Measurements from ENCODE around the gene BMERB1.

BMERB1 gene

DNA sequence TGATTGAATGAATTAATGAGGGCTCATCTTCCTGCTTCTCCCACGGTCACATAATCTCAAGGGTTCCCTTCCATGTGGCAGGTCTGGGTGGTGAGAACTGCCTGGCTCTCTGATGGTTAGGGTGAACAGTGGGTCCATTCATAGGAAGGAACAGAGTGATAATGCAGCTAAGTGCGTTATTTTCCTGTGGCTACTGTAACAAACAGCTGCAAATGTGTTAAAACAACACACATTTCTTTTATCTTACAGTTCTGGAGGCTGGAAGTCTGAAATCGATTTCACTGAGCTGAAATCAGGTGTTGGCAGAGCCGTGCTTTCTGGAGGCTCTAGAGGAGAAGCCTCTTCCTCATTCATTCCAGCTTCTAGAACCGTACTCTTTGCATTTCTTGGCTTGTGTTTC is 95.3 kb downstream of the BMERB1 start:
- H3K27ac ChIP-seq (ENCODE audit: insufficient read depth in 1 of 2, low read depth in 1 of 2, low read length in 2 of 2, poor library complexity in 1 of 2, severe bottlenecking in 2 of 2): no peak overlapping the region
- H3K27me3 ChIP-seq (replicated peaks in 2 of 5; ENCODE audit: control insufficient read depth in 4 of 5, insufficient read depth in 5 of 5, low read length in 4 of 5): no peaks in the 10 kb centered on the region
- no peak overlapping the region for H3K4me3 ChIP-seq (ENCODE audit: control insufficient read depth in 1 of 7, extremely low read depth in 1 of 7, insufficient read depth in 4 of 7, low read depth in 2 of 7, low read length in 6 of 7)
- H3K36me3 ChIP-seq (ENCODE audit: control insufficient read depth in 4 of 4, insufficient read depth in 4 of 4, low read length in 3 of 4): no peaks in the 10 kb centered on the region
- H3K9me3 ChIP-seq (ENCODE audit: control extremely low read depth in 1 of 5, control insufficient read depth in 4 of 5, insufficient read depth in 2 of 5, low read depth in 1 of 5, low read length in 4 of 5): no peaks in the 10 kb centered on the region
- WGBS (ENCODE audit: insufficient coverage): 95% methylated on average over 4 of the region's 5 CpGs
- DNase-seq: no peak
- ChIA-PET POLR2A (no interaction called here), CTCF (no interaction called here)
- no peaks in the 10 kb centered on the region for H3K4me1 ChIP-seq (ENCODE audit: control extremely low read depth in 1 of 4, control insufficient read depth in 4 of 4, insufficient read depth in 4 of 4, low read length in 3 of 4)

DNA sequence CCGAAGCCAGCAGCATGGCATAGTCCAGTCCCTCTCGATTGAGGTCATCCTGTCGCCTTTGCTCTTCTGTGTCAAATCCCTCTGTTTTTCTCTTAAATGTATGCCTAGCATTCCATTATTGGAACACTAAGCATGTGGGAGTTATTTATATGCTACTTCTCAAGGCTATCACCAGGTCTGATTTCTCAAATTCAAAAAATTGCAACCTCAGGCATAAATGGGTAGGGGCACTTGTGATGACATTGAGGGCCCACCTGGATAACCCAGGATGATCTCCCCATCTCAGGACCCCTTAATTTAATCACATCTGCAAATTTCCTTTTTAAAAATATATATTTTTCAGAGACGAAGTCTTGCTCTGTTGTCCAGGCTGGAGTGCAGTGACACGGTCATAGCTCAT is 95.7 kb downstream of the BMERB1 start:
- Histone ChIP-seq H3K27me3 (replicated peaks in 2 of 5; ENCODE audit: control insufficient read depth in 4 of 5, insufficient read depth in 5 of 5, low read length in 4 of 5) (no peaks in the 10 kb centered on the region), H3K36me3 (ENCODE audit: control insufficient read depth in 4 of 4, insufficient read depth in 4 of 4, low read length in 3 of 4) (no peaks in the 10 kb centered on the region), H3K27ac (ENCODE audit: insufficient read depth in 1 of 2, low read depth in 1 of 2, low read length in 2 of 2, poor library complexity in 1 of 2, severe bottlenecking in 2 of 2) (no peak overlapping the region), H3K4me1 (ENCODE audit: control extremely low read depth in 1 of 4, control insufficient read depth in 4 of 4, insufficient read depth in 4 of 4, low read length in 3 of 4) (no peaks in the 10 kb centered on the region), H3K9me3 (ENCODE audit: control extremely low read depth in 1 of 5, control insufficient read depth in 4 of 5, insufficient read depth in 2 of 5, low read depth in 1 of 5, low read length in 4 of 5) (no peaks in the 10 kb centered on the region), H3K4me3 (ENCODE audit: control insufficient read depth in 1 of 7, extremely low read depth in 1 of 7, insufficient read depth in 4 of 7, low read depth in 2 of 7, low read length in 6 of 7) (no peak overlapping the region)
- ChIA-PET POLR2A (no interaction called here), CTCF (no interaction called here)
- WGBS (ENCODE audit: insufficient coverage): 98% methylated on average over 5 of the region's 5 CpGs
- no peak for DNase-seq

DNA sequence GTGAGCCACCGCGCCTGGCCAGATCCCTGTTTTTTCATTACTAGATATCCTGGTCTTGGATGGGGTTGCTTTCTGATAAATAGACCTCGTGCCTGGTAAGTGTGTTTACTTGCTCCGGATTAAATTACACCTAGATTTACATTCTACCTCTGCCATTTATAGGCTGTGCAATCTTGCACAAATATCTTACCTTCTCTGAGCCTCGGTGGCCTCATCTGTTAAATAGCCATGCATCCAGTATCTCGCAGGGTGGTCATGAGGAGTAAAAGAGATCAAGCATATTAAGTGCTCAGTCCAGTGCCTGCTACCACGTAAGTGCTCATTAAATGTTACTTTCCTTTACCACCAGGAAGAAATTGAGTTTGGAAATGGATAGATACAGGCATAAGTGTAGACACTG is 98.4 kb downstream of the BMERB1 start:
- 100% methylated on average over 4 of the region's 7 CpGs for WGBS (ENCODE audit: insufficient coverage)
- CTCF ChIA-PET: no interaction called here

DNA sequence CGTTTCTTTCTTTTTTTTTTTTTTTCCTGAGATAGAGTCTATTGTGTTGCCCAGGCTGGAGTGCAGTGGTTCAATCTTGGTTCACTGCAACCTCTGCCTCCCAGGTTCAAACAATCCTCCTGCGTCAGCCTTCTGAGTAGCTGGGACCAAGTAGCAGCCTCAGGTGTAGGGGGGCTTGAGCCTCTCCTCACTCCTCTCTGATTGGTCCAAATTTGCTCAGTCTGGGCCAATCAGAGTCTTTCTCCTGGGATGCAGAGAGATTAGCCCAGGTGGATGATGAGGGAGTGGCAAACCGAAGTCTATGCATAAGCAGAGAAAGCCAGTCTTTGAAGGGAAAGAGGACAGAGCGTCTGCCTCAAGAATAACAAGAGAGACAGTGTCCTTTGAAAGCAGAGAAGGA is 99.0 kb downstream of the BMERB1 start:
- H3K4me1 ChIP-seq (ENCODE audit: control extremely low read depth in 1 of 4, control insufficient read depth in 4 of 4, insufficient read depth in 4 of 4, low read length in 3 of 4): no peaks in the 10 kb centered on the region
- H3K36me3 ChIP-seq (ENCODE audit: control insufficient read depth in 4 of 4, insufficient read depth in 4 of 4, low read length in 3 of 4): no peaks in the 10 kb centered on the region
- CTCF ChIA-PET: no interaction called here
- no peaks in the 10 kb centered on the region for H3K27me3 ChIP-seq (replicated peaks in 2 of 5; ENCODE audit: control insufficient read depth in 4 of 5, insufficient read depth in 5 of 5, low read length in 4 of 5)
- no peak overlapping the region for H3K27ac ChIP-seq (ENCODE audit: insufficient read depth in 1 of 2, low read depth in 1 of 2, low read length in 2 of 2, poor library complexity in 1 of 2, severe bottlenecking in 2 of 2)
- H3K9me3 ChIP-seq (ENCODE audit: control extremely low read depth in 1 of 5, control insufficient read depth in 4 of 5, insufficient read depth in 2 of 5, low read depth in 1 of 5, low read length in 4 of 5): no peaks in the 10 kb centered on the region
- H3K4me3 ChIP-seq (ENCODE audit: control insufficient read depth in 1 of 7, extremely low read depth in 1 of 7, insufficient read depth in 4 of 7, low read depth in 2 of 7, low read length in 6 of 7): no peak overlapping the region
- POLR2A ChIA-PET: no interaction called here
- WGBS (ENCODE audit: insufficient coverage): 100% methylated on average over 3 of the region's 4 CpGs
- DNase-seq: no peak

More for the DNA sequence above, 98.4 kb downstream of the BMERB1 start:
- Histone ChIP-seq H3K36me3 (ENCODE audit: control insufficient read depth in 4 of 4, insufficient read depth in 4 of 4, low read length in 3 of 4) (no peaks in the 10 kb centered on the region), H3K27ac (ENCODE audit: insufficient read depth in 1 of 2, low read depth in 1 of 2, low read length in 2 of 2, poor library complexity in 1 of 2, severe bottlenecking in 2 of 2) (no peak overlapping the region), H3K4me1 (ENCODE audit: control extremely low read depth in 1 of 4, control insufficient read depth in 4 of 4, insufficient read depth in 4 of 4, low read length in 3 of 4) (no peaks in the 10 kb centered on the region), H3K27me3 (replicated peaks in 2 of 5; ENCODE audit: control insufficient read depth in 4 of 5, insufficient read depth in 5 of 5, low read length in 4 of 5) (no peaks in the 10 kb centered on the region), H3K4me3 (ENCODE audit: control insufficient read depth in 1 of 7, extremely low read depth in 1 of 7, insufficient read depth in 4 of 7, low read depth in 2 of 7, low read length in 6 of 7) (no peak overlapping the region), H3K9me3 (ENCODE audit: control extremely low read depth in 1 of 5, control insufficient read depth in 4 of 5, insufficient read depth in 2 of 5, low read depth in 1 of 5, low read length in 4 of 5) (no peaks in the 10 kb centered on the region)
- POLR2A ChIA-PET: no interaction called here
- DNase-seq: no peak

DNA sequence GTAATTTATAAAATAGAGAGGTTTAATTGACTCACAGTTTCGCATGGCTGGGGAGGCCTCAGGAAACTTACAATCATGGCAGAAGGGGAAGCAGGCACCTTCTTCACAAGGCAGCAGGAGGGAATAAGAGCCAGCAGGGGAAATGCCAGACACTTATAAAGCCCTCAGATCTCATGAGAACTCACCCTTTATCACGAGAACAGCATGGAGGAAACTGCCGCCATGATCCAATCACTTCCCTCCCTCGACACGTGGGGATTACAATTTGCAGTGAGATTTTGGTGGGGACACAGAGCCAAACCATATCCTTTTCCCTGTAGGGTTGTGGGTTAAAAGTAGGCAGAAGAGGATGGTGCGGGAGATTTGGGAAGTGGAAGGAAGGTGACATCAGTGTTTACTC is 101.4 kb downstream of the BMERB1 start:
- no peak overlapping the region for H3K27ac ChIP-seq (ENCODE audit: insufficient read depth in 1 of 2, low read depth in 1 of 2, low read length in 2 of 2, poor library complexity in 1 of 2, severe bottlenecking in 2 of 2)
- H3K36me3 ChIP-seq (ENCODE audit: control insufficient read depth in 4 of 4, insufficient read depth in 4 of 4, low read length in 3 of 4): no peaks in the 10 kb centered on the region
- H3K27me3 ChIP-seq (replicated peaks in 2 of 5; ENCODE audit: control insufficient read depth in 4 of 5, insufficient read depth in 5 of 5, low read length in 4 of 5): no peaks in the 10 kb centered on the region
- WGBS (ENCODE audit: insufficient coverage): no CpG with 5 or more reads among the region's 6 CpGs
- DNase-seq: no peak
- no peak overlapping the region for H3K4me3 ChIP-seq (ENCODE audit: control insufficient read depth in 1 of 7, extremely low read depth in 1 of 7, insufficient read depth in 4 of 7, low read depth in 2 of 7, low read length in 6 of 7)
- POLR2A ChIA-PET: no interaction called here
- CTCF ChIA-PET: interaction anchor here (1.1 kb wide), 1 partner anchor 18 kb away, joined by 3 read pairs; no protein-coding TSS in a partner anchor
- no peaks in the 10 kb centered on the region for H3K9me3 ChIP-seq (ENCODE audit: control extremely low read depth in 1 of 5, control insufficient read depth in 4 of 5, insufficient read depth in 2 of 5, low read depth in 1 of 5, low read length in 4 of 5)
- peaks cover 0 to 5% (median 1%) of the 10 kb centered on the region in 4 experiments for H3K4me1 ChIP-seq (ENCODE audit: control extremely low read depth in 1 of 4, control insufficient read depth in 4 of 4, insufficient read depth in 4 of 4, low read length in 3 of 4)

DNA sequence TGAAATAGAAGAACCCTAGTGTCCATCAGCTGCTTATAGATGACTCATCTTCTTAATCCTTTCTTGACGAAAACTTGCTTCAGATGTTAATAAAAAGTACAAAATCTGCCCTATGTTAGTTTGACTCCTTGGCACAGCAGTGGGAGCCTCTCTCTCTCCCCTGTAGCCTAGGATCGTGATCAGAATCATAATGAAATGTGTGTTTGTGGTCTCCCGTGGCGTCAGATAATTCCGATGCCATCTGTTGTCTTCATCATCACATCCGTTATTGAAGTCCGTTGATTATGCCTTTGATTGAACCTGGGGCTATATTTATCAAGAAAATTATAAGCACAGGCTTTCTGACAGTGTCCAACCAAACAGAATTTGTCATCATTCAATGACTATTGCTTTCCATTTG is 102.5 kb downstream of the BMERB1 start:
- CTCF ChIA-PET: interaction anchor here (0.6 kb wide), 1 partner anchor 15 kb away, joined by 3 read pairs; no protein-coding TSS in a partner anchor
- Histone ChIP-seq H3K4me1 (ENCODE audit: control extremely low read depth in 1 of 4, control insufficient read depth in 4 of 4, insufficient read depth in 4 of 4, low read length in 3 of 4) (peaks cover 0 to 5% (median 1%) of the 10 kb centered on the region in 4 experiments), H3K9me3 (ENCODE audit: control extremely low read depth in 1 of 5, control insufficient read depth in 4 of 5, insufficient read depth in 2 of 5, low read depth in 1 of 5, low read length in 4 of 5) (no peaks in the 10 kb centered on the region), H3K27ac (ENCODE audit: insufficient read depth in 1 of 2, low read depth in 1 of 2, low read length in 2 of 2, poor library complexity in 1 of 2, severe bottlenecking in 2 of 2) (no peak overlapping the region), H3K4me3 (ENCODE audit: control insufficient read depth in 1 of 7, extremely low read depth in 1 of 7, insufficient read depth in 4 of 7, low read depth in 2 of 7, low read length in 6 of 7) (no peak overlapping the region), H3K27me3 (replicated peaks in 2 of 5; ENCODE audit: control insufficient read depth in 4 of 5, insufficient read depth in 5 of 5, low read length in 4 of 5) (no peaks in the 10 kb centered on the region), H3K36me3 (ENCODE audit: control insufficient read depth in 4 of 4, insufficient read depth in 4 of 4, low read length in 3 of 4) (no peaks in the 10 kb centered on the region)
- 100% methylated on average over 5 of the region's 7 CpGs for WGBS (ENCODE audit: insufficient coverage)
- POLR2A ChIA-PET: no interaction called here
- DNase-seq: no peak

DNA sequence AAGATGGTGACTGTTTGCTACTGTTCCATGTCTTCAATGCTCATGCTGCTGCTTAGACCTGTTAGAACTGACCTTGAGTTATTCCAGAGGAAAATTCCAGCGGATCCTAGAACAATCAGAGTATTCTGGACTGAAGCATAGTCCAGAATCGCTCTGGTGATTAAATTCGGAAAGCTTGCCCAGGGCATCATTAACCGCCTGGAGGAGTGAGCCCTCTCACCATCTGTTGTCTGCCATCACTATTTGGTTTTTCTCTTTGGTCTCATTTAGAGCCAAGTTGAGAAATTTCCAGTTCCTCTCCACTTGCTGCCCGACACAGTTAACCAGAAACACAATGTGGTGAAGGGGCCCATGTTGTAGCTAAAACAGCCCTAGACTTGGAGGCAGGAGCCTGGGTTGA is 104.1 kb downstream of the BMERB1 start:
- H3K9me3 ChIP-seq (ENCODE audit: control extremely low read depth in 1 of 5, control insufficient read depth in 4 of 5, insufficient read depth in 2 of 5, low read depth in 1 of 5, low read length in 4 of 5): peaks cover 0 to 10% (median 0%) of the 10 kb centered on the region in 5 experiments
- 98% methylated on average over 4 of the region's 5 CpGs for WGBS (ENCODE audit: insufficient coverage)
- ChIA-PET CTCF (no interaction called here), POLR2A (no interaction called here)
- no peak for DNase-seq
- H3K27me3 ChIP-seq (replicated peaks in 2 of 5; ENCODE audit: control insufficient read depth in 4 of 5, insufficient read depth in 5 of 5, low read length in 4 of 5): no peaks in the 10 kb centered on the region
- H3K36me3 ChIP-seq (ENCODE audit: control insufficient read depth in 4 of 4, insufficient read depth in 4 of 4, low read length in 3 of 4): no peaks in the 10 kb centered on the region
- H3K4me1 ChIP-seq (ENCODE audit: control extremely low read depth in 1 of 4, control insufficient read depth in 4 of 4, insufficient read depth in 4 of 4, low read length in 3 of 4): peaks cover 0 to 5% (median 1%) of the 10 kb centered on the region in 4 experiments
- no peak overlapping the region for H3K4me3 ChIP-seq (ENCODE audit: control insufficient read depth in 1 of 7, extremely low read depth in 1 of 7, insufficient read depth in 4 of 7, low read depth in 2 of 7, low read length in 6 of 7)
- no peak overlapping the region for H3K27ac ChIP-seq (ENCODE audit: insufficient read depth in 1 of 2, low read depth in 1 of 2, low read length in 2 of 2, poor library complexity in 1 of 2, severe bottlenecking in 2 of 2)
